ENCODE measurements around the gene CHCHD6. TPM values are rescaled to one million over a fixed set of nuclear protein-coding genes. Genes with fewer than 3 reads are reported as not detected.

CHCHD6 gene
- total and polyA plus RNA-seq, 2 of the 4 experiments (the other 2 are of a cell fraction): 18.8 to 28.9 TPM

DNA sequence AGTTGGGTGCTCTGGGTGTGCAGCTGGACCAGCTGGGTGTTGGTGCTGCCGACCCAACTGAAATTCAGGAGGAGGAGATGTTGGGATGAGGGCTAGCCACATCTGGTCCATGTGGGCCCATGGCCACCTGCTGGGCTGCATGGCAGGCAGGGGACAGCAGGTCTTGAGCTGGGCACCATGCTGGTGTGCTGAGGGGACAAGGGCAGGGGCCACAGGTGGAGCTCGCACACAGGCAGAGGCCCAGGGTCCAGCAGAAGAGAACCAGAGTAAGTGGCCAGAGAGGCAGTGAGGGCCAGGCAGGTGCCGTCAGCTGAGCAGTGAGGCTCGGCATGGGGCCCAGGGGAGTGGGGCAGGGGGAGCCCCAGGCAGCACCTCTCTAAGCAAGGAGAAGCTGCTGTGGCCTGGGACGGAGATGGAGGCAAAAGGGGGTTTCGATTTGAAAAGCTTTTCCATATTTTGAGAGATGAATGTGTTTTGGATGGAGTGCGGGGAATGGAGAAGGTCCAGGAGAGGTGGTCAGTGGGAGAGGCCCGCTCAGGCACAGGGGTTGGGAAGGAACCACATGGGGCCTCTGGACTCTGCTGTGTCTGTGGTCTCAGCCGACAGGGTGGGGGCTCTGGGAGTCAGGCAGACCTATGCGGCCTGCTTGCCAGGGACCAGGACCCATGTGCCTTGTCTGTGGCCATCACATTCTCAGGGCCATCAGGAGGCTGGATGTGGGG lies 248.4 kb downstream of the CHCHD6 start:
- no peaks in the 10 kb centered on the region for H3K36me3 ChIP-seq (ENCODE audit: control insufficient read depth, insufficient read depth, low read length)
- CTCF ChIA-PET: no interaction called here
- no peak overlapping the region for H3K18ac ChIP-seq (ENCODE audit: low read depth, low read length)
- no peaks in the 10 kb centered on the region for H3K79me1 ChIP-seq (ENCODE audit: low read depth in 1 of 2, low read length in 2 of 2)
- H2AK5ac ChIP-seq (ENCODE audit: low read depth, low read length): no peak overlapping the region
- no peak overlapping the region for H3K27ac ChIP-seq (ENCODE audit: insufficient read depth, low read length)
- 100% methylated on average over 1 of the region's 10 CpGs; no CpG with 5 or more reads in 1 of the 2 experiments for WGBS, 2 experiments (ENCODE audit: extremely low coverage in 2 of 2, insufficient read length in 1 of 2)
- H4K8ac ChIP-seq (ENCODE audit: low read depth in 2 of 2, low read length in 2 of 2): no peak overlapping the region
- H4K20me1 ChIP-seq (ENCODE audit: insufficient read depth, low read length): no peaks in the 10 kb centered on the region
- H3K9me1 ChIP-seq (ENCODE audit: insufficient read depth, low read length): 0 out of 2 replicates have a peak, but pooled peaks cover 9% of the 10 kb centered on the region
- POLR2A ChIA-PET (ENCODE audit: unreplicated experiment): no interaction called here
- in situ Hi-C loops (cut with MboI; ENCODE audit: low sequenced_read_pairs) (no loop called here), intact Hi-C loops (cut with micrococcal nuclease) (no loop called here), dilution Hi-C loops (cut with HindIII; ENCODE audit: low sequenced_read_pairs, unreplicated experiment) (no loop called here)
- TF ChIP-seq POLR2A (IDR thresholded peaks at IDR 0.05; ENCODE audit: low read depth, low read length) (no peak), RFX5 (IDR thresholded peaks at IDR 0.05; ENCODE audit: low read depth, low read length) (no peak), NFE2L2 (IDR thresholded peaks at IDR 0.05; ENCODE audit: low read depth, low read length) (no peak), CHD1 (IDR thresholded peaks at IDR 0.05; ENCODE audit: low read depth, low read length) (no peak), SMC3 (IDR thresholded peaks at IDR 0.05; ENCODE audit: low read depth, low read length) (no peak), BHLHE40 (IDR thresholded peaks at IDR 0.05; ENCODE audit: low read depth, low read length) (no peak), FOS (IDR thresholded peaks at IDR 0.05; ENCODE audit: low read depth, low read length) (no peak), CEBPB (IDR thresholded peaks at IDR 0.05; ENCODE audit: low read depth, low read length) (no peak), MXI1 (IDR thresholded peaks at IDR 0.05; ENCODE audit: borderline replicate concordance, low read depth, low read length) (no peak), MAFK (IDR thresholded peaks at IDR 0.05; ENCODE audit: low read depth, low read length) (no peak), USF2 (IDR thresholded peaks at IDR 0.05; ENCODE audit: low read depth, low read length) (no peak), RAD21 (IDR thresholded peaks at IDR 0.05; ENCODE audit: low read length) (no peak), RCOR1 (IDR thresholded peaks at IDR 0.05; ENCODE audit: insufficient replicate concordance, low read length) (no peak), MAZ (IDR thresholded peaks at IDR 0.05; ENCODE audit: borderline replicate concordance, low read depth, low read length) (no peak)
- TF ChIP-seq, protein P1, sequence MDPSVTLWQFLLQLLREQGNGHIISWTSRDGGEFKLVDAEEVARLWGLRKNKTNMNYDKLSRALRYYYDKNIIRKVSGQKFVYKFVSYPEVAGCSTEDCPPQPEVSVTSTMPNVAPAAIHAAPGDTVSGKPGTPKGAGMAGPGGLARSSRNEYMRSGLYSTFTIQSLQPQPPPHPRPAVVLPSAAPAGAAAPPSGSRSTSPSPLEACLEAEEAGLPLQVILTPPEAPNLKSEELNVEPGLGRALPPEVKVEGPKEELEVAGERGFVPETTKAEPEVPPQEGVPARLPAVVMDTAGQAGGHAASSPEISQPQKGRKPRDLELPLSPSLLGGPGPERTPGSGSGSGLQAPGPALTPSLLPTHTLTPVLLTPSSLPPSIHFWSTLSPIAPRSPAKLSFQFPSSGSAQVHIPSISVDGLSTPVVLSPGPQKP (IDR thresholded peaks at IDR 0.05; ENCODE audit: borderline replicate concordance, low read depth, low read length): no peak
- TF ChIP-seq, protein P2, sequence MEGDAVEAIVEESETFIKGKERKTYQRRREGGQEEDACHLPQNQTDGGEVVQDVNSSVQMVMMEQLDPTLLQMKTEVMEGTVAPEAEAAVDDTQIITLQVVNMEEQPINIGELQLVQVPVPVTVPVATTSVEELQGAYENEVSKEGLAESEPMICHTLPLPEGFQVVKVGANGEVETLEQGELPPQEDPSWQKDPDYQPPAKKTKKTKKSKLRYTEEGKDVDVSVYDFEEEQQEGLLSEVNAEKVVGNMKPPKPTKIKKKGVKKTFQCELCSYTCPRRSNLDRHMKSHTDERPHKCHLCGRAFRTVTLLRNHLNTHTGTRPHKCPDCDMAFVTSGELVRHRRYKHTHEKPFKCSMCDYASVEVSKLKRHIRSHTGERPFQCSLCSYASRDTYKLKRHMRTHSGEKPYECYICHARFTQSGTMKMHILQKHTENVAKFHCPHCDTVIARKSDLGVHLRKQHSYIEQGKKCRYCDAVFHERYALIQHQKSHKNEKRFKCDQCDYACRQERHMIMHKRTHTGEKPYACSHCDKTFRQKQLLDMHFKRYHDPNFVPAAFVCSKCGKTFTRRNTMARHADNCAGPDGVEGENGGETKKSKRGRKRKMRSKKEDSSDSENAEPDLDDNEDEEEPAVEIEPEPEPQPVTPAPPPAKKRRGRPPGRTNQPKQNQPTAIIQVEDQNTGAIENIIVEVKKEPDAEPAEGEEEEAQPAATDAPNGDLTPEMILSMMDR (conservative IDR thresholded peaks at IDR 0.05; ENCODE audit: low read depth, low read length): no peak
- no peak overlapping the region for H2AK9ac ChIP-seq (replicated peaks; ENCODE audit: low read depth, low read length, poor library complexity)
- no peak overlapping the region for H3K23ac ChIP-seq (ENCODE audit: low read depth, low read length)
- H3K9ac ChIP-seq (ENCODE audit: low read depth, low read length): no peak overlapping the region
- no peak overlapping the region for H2BK120ac ChIP-seq (ENCODE audit: low read depth, low read length)
- ATAC-seq (ENCODE audit: low read depth) (no peak), DNase-seq (no peak)
- H3K4me2 ChIP-seq (ENCODE audit: low read depth, low read length): no peak overlapping the region
- no peak overlapping the region for H3K4me3 ChIP-seq (ENCODE audit: insufficient read depth, low read depth, low read length)
- no peak overlapping the region for H3K4ac ChIP-seq (ENCODE audit: low read depth, low read length)
- no TSS peak for BruUV-seq (replicated peaks)
- H2BK5ac ChIP-seq (ENCODE audit: low read depth, low read length, poor library complexity, severe bottlenecking): no peak overlapping the region
- H3K56ac ChIP-seq (ENCODE audit: extremely low read depth, insufficient read depth, low read length): no peak overlapping the region
- H2AFZ ChIP-seq (replicated peaks; ENCODE audit: low read length, poor library complexity): no peak overlapping the region
- H3K4me1 ChIP-seq (ENCODE audit: control insufficient read depth, insufficient read depth, low read length): no peaks in the 10 kb centered on the region
- H3K27me3 ChIP-seq (ENCODE audit: control insufficient read depth, insufficient read depth, low read length): no peaks in the 10 kb centered on the region
- H3K9me3 ChIP-seq (ENCODE audit: control insufficient read depth, insufficient read depth, low read length): no peaks in the 10 kb centered on the region
- no peak overlapping the region for H4K5ac ChIP-seq (ENCODE audit: low read depth, low read length)
- no peak overlapping the region for H2BK20ac ChIP-seq (ENCODE audit: low read depth, low read length)
- H3K14ac ChIP-seq (replicated peaks; ENCODE audit: low read depth, low read length): no peak overlapping the region
- H2BK15ac ChIP-seq (ENCODE audit: low read depth, low read length): no peak overlapping the region
- no peak overlapping the region for H4K91ac ChIP-seq (ENCODE audit: insufficient read depth, low read depth, low read length)

All from IMR-90 (cell line).